ENCODE data around the gene RALGPS1. TPM values are rescaled to one million over a fixed set of nuclear protein-coding genes. Genes with fewer than 3 reads are reported as not detected.

The RALGPS1 gene
- total and polyA plus RNA-seq, 2 of the 13 experiments (the other 11 are each of a cell fraction or from before 2014, with no cell fraction given): 3.7 to 6.5 TPM

DNA sequence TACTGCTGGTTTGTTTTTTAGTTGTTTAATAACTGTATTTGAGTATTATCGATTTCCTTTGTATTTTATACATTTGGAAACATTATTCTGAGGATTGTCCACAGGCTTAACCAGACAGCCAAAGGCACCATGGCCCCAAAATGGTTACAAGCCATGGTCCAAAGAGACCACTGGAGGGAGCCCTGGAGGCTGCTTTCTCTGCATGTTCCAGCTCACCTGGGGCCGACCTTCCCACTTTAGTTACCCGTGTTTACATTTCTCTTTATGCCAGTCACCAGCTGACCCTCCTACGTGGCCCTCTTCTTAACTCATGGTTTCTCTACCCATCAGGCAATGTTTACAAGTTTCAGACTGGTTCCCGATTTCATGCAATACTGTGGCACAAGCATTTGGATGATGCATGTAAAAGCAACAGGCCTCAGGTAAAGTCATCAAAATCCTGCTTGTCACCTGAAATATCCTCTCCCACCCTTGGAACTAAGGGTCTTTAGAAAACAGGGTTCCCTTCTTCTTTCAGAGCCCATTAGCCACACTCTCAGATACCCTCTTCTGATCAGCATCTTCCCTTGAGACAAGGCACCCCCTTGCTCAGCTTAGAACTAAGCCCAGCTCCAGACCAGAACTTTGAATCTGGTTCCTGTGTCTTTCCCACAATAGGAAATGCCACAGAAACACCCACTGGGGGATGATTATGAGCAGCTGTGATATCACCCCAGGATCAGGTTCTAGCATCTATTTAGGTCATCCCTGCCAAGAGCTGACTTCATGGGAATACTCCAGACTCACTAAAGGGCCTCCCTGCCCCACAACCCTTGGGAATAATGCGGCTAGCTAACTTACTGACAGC is 300.1 kb downstream of the RALGPS1 start (continued):
- TF ChIP-seq ZNF235 (CRISPR knock-in tag; IDR thresholded peaks at IDR 0.05; ENCODE audit: borderline replicate concordance) (no peak), ZNF562 (CRISPR knock-in tag; IDR thresholded peaks at IDR 0.05; ENCODE audit: borderline replicate concordance) (no peak), ZNF616 (CRISPR knock-in tag; IDR thresholded peaks at IDR 0.05; ENCODE audit: low read depth) (no peak), MYNN (CRISPR knock-in tag; IDR thresholded peaks at IDR 0.05; ENCODE audit: low read depth) (no peak), THAP11 (CRISPR knock-in tag; IDR thresholded peaks at IDR 0.05) (0 out of 2 replicates have a peak, but pooled peaks have one; percentile 42), NR3C1 (CRISPR knock-in tag; IDR thresholded peaks at IDR 0.05) (no peak), CBX2 (IDR thresholded peaks at IDR 0.05; ENCODE audit: low read depth, low read length) (no peak), CBX2 (CRISPR knock-in tag; IDR thresholded peaks at IDR 0.05; ENCODE audit: low read depth) (no peak), JDP2 (CRISPR knock-in tag; IDR thresholded peaks at IDR 0.05; ENCODE audit: borderline replicate concordance) (no peak), TBL1XR1 (IDR thresholded peaks at IDR 0.05; ENCODE audit: borderline replicate concordance, low read length, partially characterized antibody) (no peak), XRCC5 (optimal IDR thresholded peaks at IDR 0.05; ENCODE audit: low read length) (peak; percentile 28), ZNF264 (CRISPR knock-in tag; IDR thresholded peaks at IDR 0.05) (no peak), RFXANK (CRISPR knock-in tag; IDR thresholded peaks at IDR 0.05) (no peak), HMG20B (CRISPR knock-in tag; conservative IDR thresholded peaks at IDR 0.05) (no peak), ZNF530 (CRISPR knock-in tag; IDR thresholded peaks at IDR 0.05; ENCODE audit: low read depth) (no peak), PRPF4 (IDR thresholded peaks at IDR 0.05; ENCODE audit: low read depth, low read length, poor library complexity, severe bottlenecking) (no peak), GFI1 (CRISPR knock-in tag; IDR thresholded peaks at IDR 0.05; ENCODE audit: borderline replicate concordance) (no peak), REPIN1 (CRISPR knock-in tag; IDR thresholded peaks at IDR 0.05; ENCODE audit: borderline replicate concordance, low read depth) (no peak), ZSCAN22 (CRISPR knock-in tag; IDR thresholded peaks at IDR 0.05) (no peak), FOXA3 (CRISPR knock-in tag; IDR thresholded peaks at IDR 0.05) (peak; percentile 80), YY1 (IDR thresholded peaks at IDR 0.05; ENCODE audit: insufficient read depth, insufficient replicate concordance, low read depth, low read length) (peak; percentile 55), REXO4 (CRISPR knock-in tag; IDR thresholded peaks at IDR 0.05; ENCODE audit: borderline replicate concordance) (no peak)
- TF ChIP-seq, protein P1, sequence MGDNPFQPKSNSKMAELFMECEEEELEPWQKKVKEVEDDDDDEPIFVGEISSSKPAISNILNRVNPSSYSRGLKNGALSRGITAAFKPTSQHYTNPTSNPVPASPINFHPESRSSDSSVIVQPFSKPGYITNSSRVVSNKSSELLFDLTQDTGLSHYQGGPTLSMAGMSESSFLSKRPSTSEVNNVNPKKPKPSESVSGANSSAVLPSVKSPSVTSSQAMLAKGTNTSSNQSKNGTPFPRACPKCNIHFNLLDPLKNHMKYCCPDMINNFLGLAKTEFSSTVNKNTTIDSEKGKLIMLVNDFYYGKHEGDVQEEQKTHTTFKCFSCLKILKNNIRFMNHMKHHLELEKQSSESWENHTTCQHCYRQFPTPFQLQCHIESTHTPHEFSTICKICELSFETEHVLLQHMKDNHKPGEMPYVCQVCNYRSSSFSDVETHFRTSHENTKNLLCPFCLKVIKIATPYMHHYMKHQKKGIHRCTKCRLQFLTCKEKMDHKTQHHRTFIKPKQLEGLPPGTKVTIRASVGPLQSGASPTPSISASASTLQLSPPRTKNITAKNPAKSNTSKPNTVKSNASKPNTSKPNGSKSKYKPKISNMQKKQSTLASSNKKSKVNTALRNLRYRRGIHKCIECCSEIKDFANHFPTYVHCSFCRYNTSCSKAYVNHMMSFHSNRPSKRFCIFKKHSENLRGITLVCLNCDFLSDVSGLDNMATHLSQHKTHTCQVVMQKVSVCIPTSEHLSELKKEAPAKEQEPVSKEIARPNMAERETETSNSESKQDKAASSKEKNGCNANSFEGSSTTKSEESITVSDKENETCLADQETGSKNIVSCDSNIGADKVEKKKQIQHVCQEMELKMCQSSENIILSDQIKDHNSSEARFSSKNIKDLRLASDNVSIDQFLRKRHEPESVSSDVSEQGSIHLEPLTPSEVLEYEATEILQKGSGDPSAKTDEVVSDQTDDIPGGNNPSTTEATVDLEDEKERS (CRISPR knock-in tag; IDR thresholded peaks at IDR 0.05): no peak
- TF ChIP-seq, protein P2, sequence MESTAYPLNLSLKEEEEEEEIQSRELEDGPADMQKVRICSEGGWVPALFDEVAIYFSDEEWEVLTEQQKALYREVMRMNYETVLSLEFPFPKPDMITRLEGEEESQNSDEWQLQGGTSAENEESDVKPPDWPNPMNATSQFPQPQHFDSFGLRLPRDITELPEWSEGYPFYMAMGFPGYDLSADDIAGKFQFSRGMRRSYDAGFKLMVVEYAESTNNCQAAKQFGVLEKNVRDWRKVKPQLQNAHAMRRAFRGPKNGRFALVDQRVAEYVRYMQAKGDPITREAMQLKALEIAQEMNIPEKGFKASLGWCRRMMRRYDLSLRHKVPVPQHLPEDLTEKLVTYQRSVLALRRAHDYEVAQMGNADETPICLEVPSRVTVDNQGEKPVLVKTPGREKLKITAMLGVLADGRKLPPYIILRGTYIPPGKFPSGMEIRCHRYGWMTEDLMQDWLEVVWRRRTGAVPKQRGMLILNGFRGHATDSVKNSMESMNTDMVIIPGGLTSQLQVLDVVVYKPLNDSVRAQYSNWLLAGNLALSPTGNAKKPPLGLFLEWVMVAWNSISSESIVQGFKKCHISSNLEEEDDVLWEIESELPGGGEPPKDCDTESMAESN (CRISPR knock-in tag; conservative IDR thresholded peaks at IDR 0.05): no peak
- TF ChIP-seq, protein P3, sequence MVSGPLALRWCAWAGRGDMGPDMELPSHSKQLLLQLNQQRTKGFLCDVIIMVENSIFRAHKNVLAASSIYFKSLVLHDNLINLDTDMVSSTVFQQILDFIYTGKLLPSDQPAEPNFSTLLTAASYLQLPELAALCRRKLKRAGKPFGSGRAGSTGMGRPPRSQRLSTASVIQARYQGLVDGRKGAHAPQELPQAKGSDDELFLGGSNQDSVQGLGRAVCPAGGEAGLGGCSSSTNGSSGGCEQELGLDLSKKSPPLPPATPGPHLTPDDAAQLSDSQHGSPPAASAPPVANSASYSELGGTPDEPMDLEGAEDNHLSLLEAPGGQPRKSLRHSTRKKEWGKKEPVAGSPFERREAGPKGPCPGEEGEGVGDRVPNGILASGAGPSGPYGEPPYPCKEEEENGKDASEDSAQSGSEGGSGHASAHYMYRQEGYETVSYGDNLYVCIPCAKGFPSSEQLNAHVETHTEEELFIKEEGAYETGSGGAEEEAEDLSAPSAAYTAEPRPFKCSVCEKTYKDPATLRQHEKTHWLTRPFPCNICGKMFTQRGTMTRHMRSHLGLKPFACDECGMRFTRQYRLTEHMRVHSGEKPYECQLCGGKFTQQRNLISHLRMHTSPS (CRISPR knock-in tag; IDR thresholded peaks at IDR 0.05; ENCODE audit: low read depth): no peak

All from HepG2 (cell line).